Karpas-422 (cell line): ENCODE results near the gene ZSCAN9. TPM values are rescaled to one million over a fixed set of nuclear protein-coding genes. Genes with fewer than 3 reads are reported as not detected.

Experiments used
- DNase-seq: peaks from one replicate; pipeline ENCODE4 v3.0.0-alpha.2; 2015
- H2AFZ ChIP-seq: fragments of 200-600 bp; sonication (generic); 2 replicates; pipeline ENCODE4 v1.6.1; 2014; ENCODE audit warnings: antibody characterized with exemption, low read length, mixed read lengths
- H3K27ac ChIP-seq: fragments of 200-600 bp; sonication (generic); 2 replicates; pipeline ENCODE4 v1.5.1; 2014; ENCODE audit warnings: mild to moderate bottlenecking, low read length, moderate library complexity
- H3K27me3 ChIP-seq: fragments of 200-600 bp; sonication (generic); 2 replicates; pipeline ENCODE4 v1.6.1; 2014; ENCODE audit warnings: low read length, mixed read lengths
- H3K36me3 ChIP-seq: fragments of 200-600 bp; sonication (generic); 2 replicates; pipeline ENCODE4 v1.6.1; 2014; ENCODE audit warnings: low read length, mixed read lengths; ENCODE audit not compliant: insufficient read depth
- H3K4me1 ChIP-seq: fragments of 200-600 bp; sonication (generic); 2 replicates; pipeline ENCODE4 v1.6.1; 2014; ENCODE audit warnings: mild to moderate bottlenecking, low read length, mixed read lengths
- H3K4me2 ChIP-seq: fragments of 200-600 bp; sonication (generic); 2 replicates; pipeline ENCODE4 v1.6.1; 2014; ENCODE audit warnings: low read length, low read depth, mild to moderate bottlenecking; ENCODE audit not compliant: poor library complexity, severe bottlenecking
- H3K4me3 ChIP-seq: fragments of 200-600 bp; sonication (generic); 2 replicates; pipeline ENCODE4 v1.5.1; 2014; ENCODE audit warnings: mild to moderate bottlenecking, antibody characterized with exemption, low read length, mixed read lengths
- H3K79me2 ChIP-seq: fragments of 200-600 bp; sonication (generic); 2 replicates; pipeline ENCODE4 v1.6.1; 2014; ENCODE audit warnings: mild to moderate bottlenecking, low read length, mixed read lengths
- H3K9ac ChIP-seq: fragments of 200-600 bp; sonication (generic); 2 replicates; pipeline ENCODE4 v1.6.0; 2014; ENCODE audit warnings: low read length
- H3K9me2 ChIP-seq: fragments of 200-600 bp; sonication (generic), shearing (Covaris generic); replicated peaks from 2 replicates; pipeline ENCODE4 v1.6.0; 2014; ENCODE audit warnings: mild to moderate bottlenecking, low read length, moderate library complexity; ENCODE audit not compliant: insufficient read depth
- H3K9me3 ChIP-seq: fragments of 300-700, 200-600 bp; sonication (generic); 2 replicates; pipeline ENCODE4 v1.6.1; 2014; ENCODE audit warnings: low read length, mixed read lengths
- H4K20me1 ChIP-seq: fragments of 200-600 bp; sonication (generic); 2 replicates; pipeline ENCODE4 v1.6.1; 2014; ENCODE audit warnings: mild to moderate bottlenecking, antibody characterized with exemption, low read length, low read depth; ENCODE audit not compliant: insufficient read depth
- total RNA-seq: library from RNA; depleted of rRNA; stranded (reverse); fragments of >200 nt; shearing (Covaris generic); gene quantifications from 2 replicates; pipeline ENCODE4 v1.2.3, GENCODE V29; 2014; ENCODE audit warnings: low replicate concordance; rRNA removed

The ZSCAN9 gene
- total RNA-seq, 1 experiment from 2014 or later = 35.1 TPM

DNA sequence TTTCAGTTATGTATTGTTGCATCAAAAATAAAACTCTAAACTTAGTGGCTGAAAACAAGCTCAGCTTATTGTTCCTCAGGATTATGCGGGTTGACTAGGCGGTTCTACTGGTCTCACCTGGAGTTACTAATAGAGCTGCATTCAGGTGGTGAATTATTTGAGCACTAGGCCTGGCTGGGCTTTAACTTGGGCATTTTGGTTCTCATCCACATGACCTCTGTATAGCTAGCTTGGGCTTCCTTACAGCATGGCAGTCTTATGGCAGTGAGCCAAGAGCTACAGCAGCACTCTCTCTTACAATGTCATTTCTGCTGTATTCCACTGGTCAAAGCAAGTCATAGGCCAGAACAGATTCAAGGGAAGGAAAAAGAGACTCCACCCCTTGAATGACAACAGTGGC lies 57.9 kb downstream of the ZSCAN9 start:
- H3K4me3 ChIP-seq = peak overlapping the region; percentile 95
- no peak overlapping the region for H3K27ac ChIP-seq
- no peaks in the 10 kb centered on the region for H4K20me1 ChIP-seq
- H3K36me3 ChIP-seq = peaks cover 36% of the 10 kb centered on the region
- no peaks in the 10 kb centered on the region for H3K27me3 ChIP-seq
- no peaks in the 10 kb centered on the region for H3K9me3 ChIP-seq
- H3K4me1 ChIP-seq = peaks cover 27% of the 10 kb centered on the region
- peaks cover 24% of the 10 kb centered on the region for H3K79me2 ChIP-seq
- peak overlapping the region; percentile 92 for H3K4me2 ChIP-seq
- H2AFZ ChIP-seq = no peak overlapping the region
- peak overlapping the region; percentile 83 for H3K9ac ChIP-seq
- H3K9me2 ChIP-seq = no peaks in the 10 kb centered on the region
- peak; percentile 50 for DNase-seq

Other genes starting within 250 kb of the ZSCAN9 start
- 0.26 and 1.6 TPM in 2 replicates for gene ZNF165, start 144.7 kb upstream of the ZSCAN9 start, total RNA-seq
- 4.8 and 5.9 TPM in 2 replicates for gene ZSCAN16, start 100.7 kb upstream of the ZSCAN9 start, total RNA-seq
- gene ZKSCAN8, start 83.4 kb upstream of the ZSCAN9 start, total RNA-seq = 30.0 and 48.9 TPM in 2 replicates
- gene ZKSCAN4, start 27.0 kb downstream of the ZSCAN9 start, total RNA-seq = 6.1 and 12.4 TPM in 2 replicates
- 0.11 TPM in 1 of 2 replicates, not detected in the other for gene NKAPL, start 34.0 kb downstream of the ZSCAN9 start, total RNA-seq
- gene ZSCAN26, start 41.9 kb downstream of the ZSCAN9 start, total RNA-seq = 16.8 and 19.2 TPM in 2 replicates
- gene PGBD1, start 56.3 kb downstream of the ZSCAN9 start, total RNA-seq = 8.2 and 9.7 TPM in 2 replicates
- 4.0 and 4.2 TPM in 2 replicates for gene ZSCAN31, start 110.9 kb downstream of the ZSCAN9 start, total RNA-seq
- 4.5 and 5.1 TPM in 2 replicates for gene ZKSCAN3, start 124.7 kb downstream of the ZSCAN9 start, total RNA-seq
- 9.3 and 12.0 TPM in 2 replicates for gene ZSCAN12, start 174.5 kb downstream of the ZSCAN9 start, total RNA-seq
- gene ZSCAN23, start 218.2 kb downstream of the ZSCAN9 start, total RNA-seq = 3.3 and 4.8 TPM in 2 replicates